ENCODE results near the gene KCP.

KCP gene

GRCh38 chr7:128885370-128886187 is 24.9 kb downstream of the KCP start:
- no peak for DNase-seq

DNA sequence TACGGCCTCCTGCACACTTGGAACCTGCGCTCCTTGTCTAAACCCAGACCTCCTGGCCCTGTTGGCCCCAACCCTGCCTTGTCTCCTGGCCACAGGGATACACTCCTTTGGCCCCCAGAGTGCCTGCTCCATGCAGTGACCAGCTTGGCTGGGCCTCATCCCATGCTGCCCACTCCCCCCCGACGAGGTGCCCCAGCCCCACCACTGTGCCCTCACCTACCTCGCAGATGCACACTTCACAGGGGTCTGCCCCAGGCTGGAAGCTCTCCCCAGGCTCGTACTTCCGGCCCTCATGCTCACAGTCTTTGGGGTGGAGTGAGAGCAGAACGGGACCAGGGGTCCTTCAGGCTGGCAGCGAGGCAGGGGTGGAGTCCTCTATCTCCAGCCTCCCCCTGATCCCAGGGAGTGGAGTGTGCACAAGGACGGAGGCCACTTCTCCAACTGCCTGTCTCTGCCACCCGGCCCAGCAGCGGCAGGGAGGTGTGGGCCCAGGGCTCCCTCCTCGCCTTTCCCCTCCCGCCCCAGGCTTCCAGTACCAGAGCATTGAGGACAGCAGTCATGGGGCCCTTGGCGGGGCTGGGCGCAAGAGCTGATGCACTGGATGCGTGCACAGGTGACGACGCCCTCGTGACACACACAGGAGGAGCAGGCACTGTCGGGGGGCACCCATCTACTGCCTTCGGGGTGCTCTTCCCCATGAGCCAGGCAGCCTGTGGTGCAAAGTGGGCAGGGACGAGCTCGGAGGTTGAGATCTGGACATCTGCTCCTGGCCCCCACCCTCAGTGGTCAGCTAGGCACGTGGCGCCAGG is 25.7 kb downstream of the KCP start:
- no peak for DNase-seq

GRCh38 chr7:128883622-128884448 is 26.7 kb downstream of the KCP start:
- DNase-seq: peak; percentile 87

- no peak for DNase-seq
These were observed 28.4 kb downstream of the KCP start for GRCh38 chr7:128882134-128882533.

DNA sequence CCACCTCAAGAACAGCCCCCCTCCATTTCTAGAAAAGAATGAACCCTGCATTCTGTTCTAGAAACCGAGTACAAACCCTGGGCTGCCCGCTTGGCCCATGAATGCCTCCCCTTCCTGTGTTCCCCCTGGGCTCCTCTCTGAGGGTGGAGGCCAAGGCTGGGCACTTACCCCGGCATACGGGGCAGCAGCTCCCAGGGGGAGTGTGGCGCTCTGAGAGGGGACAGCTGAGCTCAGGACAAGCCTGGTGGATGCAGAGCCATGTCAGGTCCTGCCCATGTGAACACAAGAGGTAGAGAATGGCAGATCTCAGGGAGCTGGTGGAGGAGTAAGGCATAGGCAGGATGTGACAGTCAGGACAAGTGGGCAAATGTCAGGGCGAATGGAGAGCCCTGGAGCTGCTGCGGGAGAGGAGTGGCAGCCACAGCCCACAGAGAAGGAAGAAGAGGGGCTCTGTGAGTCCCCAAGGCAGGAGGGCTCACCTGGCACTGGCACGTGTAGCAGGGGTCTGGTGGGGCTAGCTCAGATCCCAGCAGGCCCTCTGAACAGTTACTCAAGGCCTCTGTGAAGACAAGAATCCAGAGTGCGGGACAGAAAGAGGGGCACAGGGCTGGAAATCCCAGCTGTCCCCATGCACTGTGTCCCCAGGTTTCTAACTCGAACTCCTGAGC is 28.9 kb downstream of the KCP start:
- no peak for DNase-seq

GRCh38 chr7:128880791-128881457 is 29.6 kb downstream of the KCP start:
- DNase-seq: no peak

- no peak for DNase-seq
These were observed 30.4 kb downstream of the KCP start for GRCh38 chr7:128879939-128880746.

DNA sequence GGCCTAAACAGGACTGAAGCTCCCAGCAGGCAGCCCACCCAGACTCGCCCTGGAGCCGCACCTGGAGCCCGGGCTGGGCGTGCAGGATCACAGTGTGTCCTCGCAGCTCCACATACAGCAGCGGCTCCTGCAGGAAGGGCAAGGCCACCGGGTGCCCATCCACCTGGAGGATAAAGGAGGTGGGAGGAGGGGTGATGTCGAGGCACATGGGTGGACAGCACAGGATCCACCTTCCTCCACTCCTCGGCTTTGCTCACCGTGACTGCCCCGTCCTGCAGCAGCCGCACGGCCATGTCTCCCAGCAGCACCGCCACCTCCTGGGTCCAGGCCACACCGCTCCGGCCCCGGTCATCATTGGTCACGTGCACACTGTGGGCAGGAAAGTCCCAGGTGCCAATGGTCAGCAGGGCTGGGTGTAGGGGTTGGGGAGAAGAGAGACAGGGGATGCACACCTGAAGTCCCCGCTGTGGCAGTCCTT is 31.0 kb downstream of the KCP start:
- no peak for DNase-seq

DNA sequence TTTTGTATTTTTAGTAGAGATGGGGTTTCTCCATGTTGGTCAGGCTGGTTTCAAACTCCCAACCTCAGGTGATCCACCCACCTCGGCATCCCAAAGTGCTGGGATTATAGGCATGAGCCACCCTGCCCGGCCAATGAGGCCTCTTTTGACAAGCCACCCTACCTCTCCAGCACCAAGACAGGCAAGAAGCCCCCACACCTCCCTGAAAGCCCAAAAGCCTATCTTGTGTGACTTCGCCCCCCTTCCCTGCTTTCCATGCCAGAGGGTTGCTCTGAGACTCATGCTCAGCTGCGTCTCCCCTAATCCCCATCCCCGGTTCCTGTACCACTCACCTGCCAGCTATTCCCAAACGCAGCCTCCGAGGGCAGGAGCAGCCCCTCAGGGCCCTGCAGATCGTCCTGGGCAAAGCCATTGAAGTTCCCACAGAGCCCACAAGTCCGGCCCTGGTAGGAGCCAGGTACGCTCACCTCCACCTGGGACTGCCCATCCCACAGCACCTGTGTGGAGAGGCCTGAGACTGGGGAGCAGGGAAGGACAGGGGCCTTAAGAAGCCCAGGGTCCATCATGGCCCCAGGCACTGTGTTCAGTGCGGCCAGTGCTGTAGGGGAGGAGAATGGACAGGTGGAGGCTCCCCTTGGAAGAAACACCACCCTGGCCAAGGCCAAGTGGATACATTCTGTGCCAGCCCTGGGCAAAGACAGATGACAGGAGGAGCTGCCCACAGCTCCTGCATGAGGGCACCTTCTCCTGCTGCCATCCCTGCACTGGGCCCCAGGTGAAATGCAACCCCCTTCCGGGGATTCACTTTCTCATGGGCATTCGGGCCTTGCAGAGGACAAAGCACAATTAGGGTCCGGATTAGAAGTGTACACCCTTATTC is 32.0 kb downstream of the KCP start:
- DNase-seq: no peak

DNA sequence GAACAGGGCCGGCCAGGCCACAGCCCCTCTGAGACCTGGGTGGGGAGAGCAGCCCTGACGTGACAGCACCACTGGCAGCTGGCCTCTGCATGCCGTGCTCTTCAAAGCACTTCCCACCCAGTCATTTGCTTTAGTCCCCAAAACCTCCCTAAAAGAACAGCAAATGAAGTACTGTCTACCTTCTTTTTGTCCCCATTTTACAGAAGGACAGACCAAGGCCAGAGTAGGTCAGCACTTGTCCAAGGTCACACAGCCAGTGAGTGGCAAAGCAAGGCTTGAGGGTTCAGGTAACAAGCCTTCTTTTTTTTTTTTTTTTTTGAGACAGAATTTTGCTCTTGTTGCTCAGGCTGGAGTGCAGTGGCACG is 32.8 kb downstream of the KCP start:
- no peak for DNase-seq

- no peak for DNase-seq
These were observed 33.3 kb downstream of the KCP start for GRCh38 chr7:128876978-128877755.

DNA sequence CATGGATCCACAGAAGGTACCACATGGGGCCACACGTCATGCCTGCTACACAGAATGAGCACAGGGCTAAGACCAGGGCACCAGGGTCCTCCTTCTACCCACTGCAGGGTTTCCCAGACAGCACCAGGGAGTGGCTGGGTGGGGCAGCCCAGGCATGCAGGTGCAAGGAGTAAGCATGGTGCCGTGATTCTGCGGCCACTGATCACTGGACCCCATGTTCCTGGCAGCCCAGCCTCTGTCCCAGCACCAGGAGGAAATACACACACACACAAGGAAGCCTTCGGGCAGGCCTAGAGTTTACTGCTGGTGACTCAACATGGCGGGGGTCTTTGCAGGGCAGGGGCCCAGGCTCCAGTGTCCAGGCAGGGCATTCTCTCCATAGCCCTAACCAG is 33.9 kb downstream of the KCP start:
- DNase-seq: no peak

DNA sequence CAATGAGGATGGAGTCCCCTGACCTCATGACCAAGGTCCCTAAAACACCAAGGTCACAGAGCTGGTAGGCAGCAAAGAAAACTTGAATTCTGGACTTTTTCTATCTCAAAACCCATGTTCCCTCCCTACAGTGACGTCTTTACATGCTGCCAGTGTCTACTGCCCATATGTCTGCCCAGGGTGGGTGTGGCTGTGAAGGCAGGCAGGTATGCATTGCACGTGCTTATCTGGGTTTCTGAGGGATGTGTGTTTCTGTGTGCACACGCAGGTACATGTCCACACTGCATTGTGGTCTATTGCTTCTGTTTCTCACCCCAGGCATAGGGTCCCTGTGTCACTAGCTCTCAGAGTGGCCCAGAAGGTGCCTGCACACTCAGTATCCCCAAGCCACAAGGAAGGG is 34.4 kb downstream of the KCP start:
- no peak for DNase-seq

DNA sequence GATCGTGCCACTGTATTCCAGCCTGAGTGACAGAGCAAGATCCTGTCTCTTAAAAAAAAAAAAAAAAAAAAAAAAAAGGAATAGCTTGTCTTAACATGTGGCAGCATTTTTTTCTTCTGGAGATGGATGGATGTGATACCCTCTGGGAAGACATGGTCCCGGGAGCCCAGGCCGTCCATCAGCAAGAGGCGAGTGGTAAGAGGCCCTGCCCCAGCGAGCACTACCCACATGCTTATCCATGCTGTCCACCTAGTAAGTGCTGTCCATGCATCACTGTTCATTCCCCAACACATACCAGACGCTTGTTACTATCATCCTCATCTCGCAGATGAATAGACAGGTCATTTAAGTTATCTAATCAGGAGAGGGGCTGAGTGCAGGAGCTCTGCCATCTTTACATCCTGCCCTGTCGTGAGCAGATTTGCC is 35.0 kb downstream of the KCP start:
- DNase-seq: no peak

DNA sequence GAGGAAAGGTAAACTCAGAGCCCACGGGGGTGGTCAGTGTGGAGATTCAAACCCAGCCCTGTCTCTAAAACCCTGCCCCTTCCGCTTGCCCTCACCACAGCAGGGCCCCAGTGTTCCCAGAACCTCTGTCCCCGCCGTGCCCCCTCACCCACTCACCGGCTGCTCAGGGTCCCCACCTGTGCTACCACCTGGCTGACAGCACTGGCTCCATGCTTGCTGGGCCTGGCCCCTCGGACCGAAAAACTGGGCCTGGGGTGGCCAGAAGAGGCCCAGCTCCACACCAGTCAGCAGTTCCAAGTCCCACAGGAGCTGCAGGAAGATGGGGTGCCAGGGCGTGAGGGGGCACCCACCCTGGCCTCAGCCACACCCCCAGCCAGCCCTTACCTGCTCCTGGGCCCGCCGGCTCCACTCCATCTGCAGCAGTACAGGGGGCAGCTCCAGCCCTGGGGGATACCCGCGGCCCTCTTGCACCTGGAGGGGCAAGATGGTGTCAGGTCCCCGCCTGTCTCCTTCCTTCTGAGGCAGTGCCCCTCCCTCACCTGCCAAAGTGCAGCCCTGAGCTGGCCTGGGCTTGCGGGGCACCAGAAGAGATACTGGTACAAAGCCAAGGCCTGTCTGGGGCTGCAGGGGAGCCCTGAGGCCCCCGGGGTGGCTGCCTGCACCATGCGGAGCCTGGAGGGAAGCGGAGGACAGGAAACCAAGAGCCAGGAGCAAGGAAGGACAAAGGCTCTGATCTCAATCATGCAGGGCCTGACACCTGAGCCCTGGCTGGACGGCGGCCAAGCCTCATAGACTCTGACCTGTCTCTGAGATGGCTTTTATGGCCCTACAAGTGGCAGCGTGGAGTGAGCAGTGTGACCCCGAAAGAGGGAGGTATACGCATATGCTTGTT is 36.1 kb downstream of the KCP start:
- DNase-seq: no peak

DNA sequence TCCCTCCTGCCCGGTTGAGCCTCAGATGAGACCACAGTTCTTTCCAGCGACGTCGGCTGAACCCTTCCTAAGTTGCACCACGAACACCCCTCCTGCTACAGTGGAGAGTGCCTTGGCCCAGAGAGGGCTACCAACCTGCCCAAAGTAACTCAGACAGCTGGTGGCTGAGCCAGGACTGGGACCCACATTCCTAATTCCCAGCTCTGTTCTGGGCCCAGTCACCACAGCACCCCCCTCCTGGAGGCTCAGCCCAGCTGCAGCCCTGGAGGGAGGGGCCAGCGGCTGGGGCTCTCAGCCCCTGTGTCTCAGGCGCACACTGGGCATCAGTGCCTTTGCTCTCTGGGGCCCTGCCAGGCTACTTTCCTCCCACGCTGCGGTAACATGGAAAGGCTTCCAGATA is 37.3 kb downstream of the KCP start:
- no peak for DNase-seq

DNA sequence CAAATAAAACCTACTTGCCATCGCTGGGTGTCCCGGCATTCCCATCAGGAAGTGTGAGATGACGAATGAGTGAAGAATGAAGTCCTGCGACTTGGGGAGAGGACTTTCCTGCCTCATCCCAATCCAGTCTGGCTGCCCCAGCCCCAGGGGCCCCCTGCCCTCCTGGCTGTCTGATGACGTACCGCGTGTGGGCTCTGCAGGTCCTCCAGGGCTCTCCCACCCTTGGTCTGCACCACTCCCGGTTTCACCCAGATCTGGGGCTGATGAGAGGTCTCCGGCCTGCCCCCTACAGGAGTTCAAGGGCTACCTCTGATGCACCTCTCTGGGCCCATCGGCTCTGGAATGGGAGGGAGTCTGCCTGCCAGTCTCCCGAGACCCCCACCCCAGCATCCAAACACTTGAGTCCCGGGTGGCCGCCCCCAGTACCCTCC is 38.1 kb downstream of the KCP start:
- no peak for DNase-seq

GRCh38 chr7:128871050-128871449 is 39.5 kb downstream of the KCP start:
- DNase-seq: no peak

All from activated gamma-delta T cell treated with Interleukin-2 at 50 U/mL for 16 hours (primary cell).